Heart left ventricle (tissue), 13 donors: Measurements from ENCODE around the gene ARHGAP20.

Experiments used
- CTCF ChIP-seq, 12 donors: fragments of 200-600 bp; sonication (generic) in 4 of 12; IDR thresholded peaks; one replicate each; pipeline versions ENCODE4 v1.5.0 to v1.8.0; 2018 to 2022; ENCODE audit warnings: antibody characterized with exemption in 12 of 12, mild to moderate bottlenecking in 5 of 12
- POLR2A ChIP-seq, 2 donors: fragments of 450-650 bp; IDR thresholded peaks; one replicate each; pipeline ENCODE4 v1.6.1; 2017; ENCODE audit warnings: antibody characterized with exemption in 2 of 2, mild to moderate bottlenecking in 2 of 2, moderate library complexity in 2 of 2
- donor health status: ischemic (EF 13 %, LVEDD 7.1; RV severe dilation, severe dysfunction).
- donor health status: DM: no; HTN: yes; CAD: no.
- donor health status: DM: no; HTN: no; CAD: no.
- donor health status: ischemic (EF 25% LVEDD 6.9; RV normal size, moderate dysfunction).
- donor health status: ischemic (EF 25% LVEDD 5.7; RV mildly dilated, moderate dysfunction).
- donor health status: ischemic (EF 35%, LVEDD 5.7; RV mildly dilated, moderate dysfunction).
- donor health status: nonischemic (EF 11% LVEDD 7.7; RV severe dilation, severe dysfunction).
- donor health status: DM: yes; HTN: yes; CAD: no.
- donor health status: PGD.
- donor health status: ischemic (EF 29% LVEDD 5.4; RV normal size, mild dysfunction).
- donor health status: nonischemic (EF 23%, LVEDD 6.1; RV moderate dilation, normal function).

GRCh38 chr11:110757066-110757465 lies 44.8 kb upstream of the ARHGAP20 start:
- TF ChIP-seq CTCF (IDR thresholded peaks at IDR 0.05) (no peak), POLR2A (IDR thresholded peaks at IDR 0.05) (no peak)
